ENCODE results near the gene HP1BP3.

GRCh38 chr1:20703124-20703756 is 83.9 kb downstream of the HP1BP3 start:
- TF ChIP-seq CTCF (IDR thresholded peaks at IDR 0.05): no peak
- TF ChIP-seq EP300 (IDR thresholded peaks at IDR 0.05): no peak
- no peak for TF ChIP-seq POLR2A (IDR thresholded peaks at IDR 0.05)
- no peak for TF ChIP-seq POLR2AphosphoS5 (IDR thresholded peaks at IDR 0.05)

Measured in suprapubic skin (tissue), 4 donors.